T-helper 1 cell treated with Interleukin-12 subunit alpha and Interleukin-12 subunit beta and Interleukin-4 antibody, amounts not matched to agents 30 ng/mL and 1 ng/mL, for 36 hours (primary cell): Measurements from ENCODE around the gene HERC2. TPM values are rescaled to one million over a fixed set of nuclear protein-coding genes. Genes with fewer than 3 reads are reported as not detected.

Source experiments
- intact Hi-C: fragments of 100-400 bp; cut with micrococcal nuclease; formaldehyde crosslinking; loops from one replicate; pipeline ENCODE4 v1.15.1; 2024
- total RNA-seq: library from RNA; stranded (reverse); gene quantifications from 2 replicates; pipeline ENCODE4 v1.2.3, GENCODE V29; 2022

HERC2 gene
- total RNA-seq, 1 donor from 2014 or later = 48.9 TPM

DNA sequence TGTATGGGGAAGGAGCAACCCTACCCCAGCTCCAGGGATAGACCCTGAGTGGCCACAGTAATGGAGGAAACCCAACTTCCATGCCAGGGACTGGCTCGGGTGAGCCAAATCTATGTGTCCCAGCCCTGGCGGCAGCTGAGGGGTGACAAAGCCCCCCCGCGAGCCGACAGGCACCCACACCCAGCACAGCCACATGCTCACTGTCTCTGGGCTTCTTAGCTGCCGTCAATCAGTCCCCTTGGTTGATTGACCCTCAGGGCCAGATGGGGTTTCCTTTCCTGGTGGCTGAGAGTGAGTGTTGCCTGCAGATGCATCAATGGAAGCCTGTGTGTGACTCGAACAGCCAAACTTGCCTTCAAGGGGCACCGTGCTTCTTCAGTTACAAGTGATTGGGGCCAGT is 220.8 kb downstream of the HERC2 start:
- intact Hi-C loops = no loop called here

DNA sequence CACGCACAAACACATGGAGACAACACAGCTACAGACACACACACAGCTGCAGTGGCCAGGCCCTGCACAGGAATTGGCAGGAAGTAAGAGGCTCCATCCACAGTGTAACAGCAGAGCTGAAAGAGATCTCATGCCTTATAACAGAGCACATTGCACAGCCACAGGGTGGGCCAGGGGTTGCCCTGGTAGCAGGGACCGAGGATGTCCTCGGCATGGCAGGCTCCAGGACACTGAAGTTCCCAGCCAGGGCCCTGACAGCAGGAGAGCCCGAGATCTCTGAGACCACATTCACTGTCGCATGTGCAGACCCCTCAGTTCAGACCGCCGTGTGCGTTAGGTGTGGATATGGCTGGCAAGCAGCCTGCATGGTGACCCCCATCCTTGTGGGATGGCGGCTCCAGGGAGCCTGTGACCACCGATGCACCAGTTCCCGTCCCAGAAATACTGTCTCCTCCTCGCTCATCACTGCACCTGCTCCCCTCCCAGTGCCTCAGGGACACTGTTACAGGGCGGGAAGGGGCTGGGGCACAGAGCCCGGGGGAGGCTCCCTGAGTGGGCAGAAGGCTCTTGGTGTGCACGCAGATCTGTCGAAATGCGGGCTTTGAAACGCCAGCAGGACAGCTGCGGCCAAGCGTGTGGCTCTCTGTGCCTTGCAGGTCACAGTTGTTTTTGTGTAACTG is 221.3 kb downstream of the HERC2 start:
- intact Hi-C loops = no loop called here

DNA sequence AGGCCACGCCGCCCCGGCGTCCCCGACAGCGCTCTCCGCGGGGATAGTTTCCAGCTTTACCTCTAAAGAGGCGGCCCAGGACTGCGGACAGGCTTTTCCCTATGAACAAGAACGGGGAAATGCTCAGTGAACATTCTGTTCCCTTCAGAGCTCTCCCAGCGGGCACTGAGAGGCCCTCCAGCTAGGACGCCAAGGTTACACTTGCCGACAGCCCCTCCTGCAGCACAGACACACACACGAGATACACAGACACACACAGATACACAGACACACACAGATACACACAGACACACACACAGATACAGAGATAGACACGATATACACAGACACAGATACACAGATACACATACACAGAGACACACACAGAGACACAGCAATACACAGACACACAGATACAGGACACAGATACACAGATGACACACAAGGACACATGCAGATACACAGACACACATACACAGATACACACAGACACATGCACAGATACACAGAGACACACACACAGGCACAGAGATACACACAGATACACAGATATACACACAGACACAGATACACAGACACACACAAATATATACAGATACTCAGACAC is 222.3 kb downstream of the HERC2 start:
- intact Hi-C loops = loop anchor here (5.0 kb wide), 1 partner anchor 1168 kb away; the partner anchor contains the start of gene NSMCE3

DNA sequence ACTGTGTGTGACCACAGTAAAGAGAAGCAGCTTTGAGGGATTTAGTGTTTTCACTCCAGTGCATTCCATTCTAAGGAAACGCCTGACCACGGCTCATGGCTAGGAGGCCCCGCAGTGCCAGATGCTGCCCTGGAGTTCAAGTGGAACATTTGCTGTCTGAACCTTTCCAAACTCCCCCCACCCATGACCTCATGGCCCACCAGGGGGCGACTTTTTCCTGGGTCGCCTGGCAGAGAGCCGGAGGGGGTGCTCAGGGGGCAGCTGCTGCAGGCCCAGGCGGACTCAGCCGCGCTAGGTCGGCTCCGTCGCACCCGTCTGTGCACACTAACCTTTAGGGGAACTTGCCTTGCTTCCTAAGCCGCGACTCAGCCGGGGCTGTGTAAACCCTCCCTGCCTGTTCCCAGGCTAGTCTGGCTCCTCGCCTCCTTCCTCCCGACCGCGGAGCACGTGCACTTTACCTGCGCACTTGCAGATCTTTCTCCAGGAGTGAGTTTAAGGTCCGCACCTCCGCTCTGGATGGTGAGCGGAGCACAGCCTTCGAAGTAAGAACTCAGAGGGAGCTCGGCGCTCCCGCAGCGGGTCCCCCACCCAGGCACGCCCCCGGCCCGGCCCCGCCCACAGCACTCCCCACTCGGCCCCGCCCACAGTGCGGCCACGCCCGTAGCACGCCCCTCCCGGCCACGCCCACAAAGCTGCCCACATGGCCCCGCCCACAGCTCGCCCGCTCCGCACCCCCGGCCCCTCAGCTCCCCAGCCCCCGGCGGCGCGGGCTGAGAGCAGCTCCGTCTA is 223.0 kb downstream of the HERC2 start, which contains the start of gene OCA2:
Gene OCA2 (minus strand): TSS at position 550 of the 789 bp plus-strand sequence. CDS start 17,441 bp downstream, outside the sequence.
- intact Hi-C loops = loop anchor here (5.0 kb wide), 1 partner anchor 1168 kb away; the partner anchor contains the start of gene NSMCE3

DNA sequence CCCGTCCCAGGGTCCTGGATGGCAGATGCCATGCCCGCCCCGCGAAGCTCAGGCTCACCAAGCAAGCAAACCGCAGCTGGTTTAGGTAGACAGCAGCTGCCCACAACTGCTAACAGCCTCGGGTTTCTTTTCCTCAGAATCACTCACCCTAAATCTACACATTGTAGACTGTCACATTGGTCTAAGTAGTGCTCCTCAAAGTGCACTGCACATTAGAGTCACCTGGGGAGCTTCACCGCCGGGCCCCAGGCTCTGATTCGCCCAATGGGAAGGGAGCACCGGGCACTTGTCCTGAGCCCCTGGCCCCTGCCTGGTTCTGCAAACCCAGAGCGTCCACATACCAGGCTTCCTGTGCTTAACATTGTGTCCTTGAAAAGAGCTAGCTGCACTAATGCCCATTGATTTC is 223.6 kb downstream of the HERC2 start:
- intact Hi-C loops = loop anchor here (5.0 kb wide), 1 partner anchor 1169 kb away; the partner anchor contains the start of gene NSMCE3

DNA sequence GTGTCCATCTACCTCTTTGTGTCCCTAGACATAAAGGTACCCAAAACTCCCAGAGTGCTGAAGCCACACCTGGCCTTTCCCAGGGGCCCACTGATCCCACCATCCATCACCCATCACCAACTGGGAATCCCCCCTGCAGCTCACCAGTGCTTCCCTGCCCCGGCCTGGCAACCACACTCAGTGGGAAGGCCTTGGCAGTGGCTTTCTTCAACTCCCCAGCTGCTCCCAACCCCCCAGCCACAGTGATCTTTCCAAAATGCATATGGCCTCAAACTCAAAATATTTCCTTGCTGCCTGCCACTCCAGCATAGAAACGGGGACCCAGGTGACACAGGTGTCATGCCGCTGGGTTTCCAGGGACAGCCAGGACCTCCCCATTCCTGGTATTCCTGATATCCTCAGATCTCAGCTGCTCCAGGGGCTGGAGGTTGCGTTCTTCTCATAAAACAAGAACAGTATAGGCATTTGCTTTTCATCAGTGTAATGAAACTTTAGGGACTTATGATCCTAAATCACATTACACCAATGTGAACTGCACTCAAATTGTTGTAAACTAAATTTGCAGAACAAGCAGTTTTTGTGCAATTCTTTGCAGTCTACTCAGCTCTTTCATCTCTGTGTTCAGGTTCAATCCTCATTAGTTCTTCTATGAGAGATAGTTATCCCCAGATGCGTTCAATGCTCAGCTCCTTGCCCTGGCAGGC is 224.2 kb downstream of the HERC2 start:
- intact Hi-C loops = loop anchor here (5.0 kb wide), 1 partner anchor 1169 kb away; the partner anchor contains the start of gene NSMCE3

DNA sequence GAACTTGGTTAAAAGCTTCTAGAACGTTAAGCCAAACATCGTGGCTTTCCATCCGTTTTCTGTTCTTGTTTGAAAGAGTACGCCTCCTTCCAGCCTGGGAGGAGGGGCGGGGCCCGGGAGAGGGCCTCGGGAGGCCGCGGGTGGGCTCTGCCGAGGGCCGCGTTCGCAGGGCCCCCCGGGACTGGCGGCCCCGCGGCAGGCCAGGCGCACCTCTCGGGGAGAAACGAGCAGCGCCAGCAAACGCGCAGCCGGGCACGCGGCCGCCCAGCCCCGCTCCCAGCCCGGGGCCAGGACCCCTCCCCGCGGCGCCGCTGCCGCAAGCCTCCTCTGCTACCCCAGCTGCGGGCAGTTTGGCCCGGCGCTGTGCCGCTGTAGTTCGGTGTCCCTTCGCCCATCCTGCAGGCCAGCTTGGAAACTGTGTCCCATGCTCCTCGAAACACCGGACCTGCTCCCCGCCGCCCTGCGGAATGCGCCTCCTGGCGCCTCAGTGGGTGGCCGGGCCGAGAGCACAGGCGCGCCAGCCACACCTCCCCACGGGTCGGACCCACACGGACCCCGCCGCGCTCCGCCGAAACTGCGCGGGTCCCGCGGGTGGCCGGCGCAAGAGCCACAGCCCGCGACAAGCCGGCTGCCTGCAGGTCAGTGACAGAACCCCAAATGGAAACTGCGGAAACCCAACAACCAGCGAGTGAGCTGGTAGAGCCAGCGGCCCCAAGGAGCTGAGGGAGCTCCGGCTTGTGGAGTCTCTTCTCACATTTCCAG is 225.1 kb downstream of the HERC2 start:
- intact Hi-C loops = loop anchor here (5.0 kb wide), 1 partner anchor 1170 kb away; the partner anchor contains the start of gene NSMCE3

DNA sequence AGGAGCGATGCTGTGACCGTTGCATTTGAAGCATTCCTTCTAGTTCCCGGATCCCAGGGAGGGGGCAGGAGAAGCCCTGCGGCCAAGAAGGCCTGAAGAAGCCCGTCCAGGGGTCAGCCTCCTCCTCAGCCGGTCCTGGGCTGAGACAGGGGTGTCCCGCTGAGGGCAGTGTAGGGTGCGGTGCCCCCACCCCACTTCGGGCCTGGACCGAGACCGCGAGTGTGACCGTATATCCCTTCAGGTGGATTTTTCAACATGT is 225.6 kb downstream of the HERC2 start:
- intact Hi-C loops = loop anchor here (5.0 kb wide), 1 partner anchor 1171 kb away; the partner anchor contains the start of gene NSMCE3

DNA sequence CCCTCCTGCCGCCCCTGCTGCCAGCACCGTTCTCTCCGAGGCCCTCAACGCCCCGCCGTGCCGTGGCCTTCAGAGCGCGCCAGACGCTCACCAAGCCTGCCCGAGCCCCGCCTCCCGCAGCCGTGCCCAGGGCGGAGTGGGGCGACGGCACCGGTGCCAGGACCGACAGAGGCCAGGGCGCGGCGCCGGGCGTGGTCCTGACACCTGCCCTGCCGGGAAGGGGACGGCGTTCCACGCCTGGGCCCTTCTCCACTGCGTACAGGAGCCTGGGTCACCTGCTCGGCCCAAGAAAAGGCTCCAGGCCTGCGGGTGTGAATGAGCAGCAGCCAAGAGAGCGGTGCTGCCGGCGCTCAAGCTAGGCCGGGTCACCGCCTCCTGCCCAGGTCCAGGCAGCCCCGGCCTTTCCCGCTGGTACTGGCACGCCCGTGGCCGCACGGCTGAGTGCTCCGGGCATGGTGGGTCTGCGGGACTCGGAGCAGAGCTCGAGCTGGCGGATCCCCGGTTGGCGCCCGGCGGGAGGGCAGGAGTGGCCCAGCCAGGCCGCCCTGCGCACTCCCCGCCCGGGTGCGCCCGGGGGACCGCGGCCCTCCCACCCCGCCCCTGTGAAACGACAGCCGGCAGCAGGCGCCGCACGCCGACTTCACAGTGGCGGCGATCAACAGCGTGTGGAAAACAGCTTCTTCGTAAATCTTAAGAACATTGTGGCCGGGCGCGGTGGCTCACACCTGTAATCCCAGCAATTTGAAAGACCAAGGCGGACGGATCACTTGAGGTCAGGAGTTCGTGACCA is 227.1 kb downstream of the HERC2 start:
- intact Hi-C loops = loop anchor here (5.0 kb wide), 1 partner anchor 1172 kb away; the partner anchor contains the start of gene NSMCE3

DNA sequence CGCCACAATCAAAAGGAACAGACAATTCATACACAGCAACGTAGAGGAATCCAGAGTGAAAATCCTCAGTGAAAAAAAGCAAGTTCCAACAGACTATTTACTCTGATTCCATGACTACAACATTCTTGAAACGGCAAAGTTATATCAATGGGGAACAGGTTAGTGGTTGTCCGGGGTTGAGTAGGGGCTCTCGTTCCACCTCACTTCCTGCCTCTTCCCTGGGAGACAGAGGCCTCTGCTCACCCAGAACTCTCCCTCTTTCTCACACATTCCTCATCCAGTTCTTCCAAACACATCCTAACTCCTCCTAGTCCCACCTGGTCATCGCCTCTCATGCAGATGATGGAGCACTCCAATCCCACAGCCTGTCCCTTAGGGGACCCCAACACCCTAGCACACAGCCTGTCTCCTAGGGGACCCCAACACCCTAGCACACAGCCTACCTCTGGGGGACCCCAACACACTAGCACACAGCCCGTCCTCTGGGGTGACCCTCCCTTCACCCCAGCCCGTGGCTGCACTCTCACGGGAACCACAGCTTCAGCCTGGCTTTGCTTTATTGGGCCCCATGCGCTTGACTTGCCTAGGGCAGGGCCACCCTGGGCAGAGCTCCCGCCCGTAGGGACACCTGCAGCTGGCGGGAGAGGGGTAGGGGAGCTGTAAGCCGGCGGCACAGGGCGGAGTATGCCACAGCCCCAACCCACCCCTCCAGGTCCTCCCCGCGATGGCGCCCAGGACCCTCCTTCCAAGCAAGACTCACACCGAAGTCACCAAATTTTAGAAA is 228.0 kb downstream of the HERC2 start:
- intact Hi-C loops = no loop called here

DNA sequence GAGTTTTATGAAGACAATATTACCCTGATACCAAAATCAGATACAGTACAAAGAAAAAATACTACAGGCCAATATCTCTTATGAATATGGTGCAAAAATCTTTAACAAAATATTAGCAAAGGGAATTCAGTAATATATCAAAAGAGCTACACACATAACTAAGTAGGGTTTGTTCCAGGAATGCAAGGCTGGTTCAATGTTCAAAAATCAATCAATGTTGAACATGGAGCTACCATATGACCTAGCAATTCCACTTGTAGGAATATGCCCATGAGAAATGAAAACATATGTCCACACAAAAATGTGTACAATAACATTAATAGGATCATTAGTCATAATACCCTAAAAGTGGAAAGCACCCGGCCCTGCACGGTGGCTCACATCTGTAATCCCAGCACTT is 230.7 kb downstream of the HERC2 start:
- intact Hi-C loops = no loop called here

DNA sequence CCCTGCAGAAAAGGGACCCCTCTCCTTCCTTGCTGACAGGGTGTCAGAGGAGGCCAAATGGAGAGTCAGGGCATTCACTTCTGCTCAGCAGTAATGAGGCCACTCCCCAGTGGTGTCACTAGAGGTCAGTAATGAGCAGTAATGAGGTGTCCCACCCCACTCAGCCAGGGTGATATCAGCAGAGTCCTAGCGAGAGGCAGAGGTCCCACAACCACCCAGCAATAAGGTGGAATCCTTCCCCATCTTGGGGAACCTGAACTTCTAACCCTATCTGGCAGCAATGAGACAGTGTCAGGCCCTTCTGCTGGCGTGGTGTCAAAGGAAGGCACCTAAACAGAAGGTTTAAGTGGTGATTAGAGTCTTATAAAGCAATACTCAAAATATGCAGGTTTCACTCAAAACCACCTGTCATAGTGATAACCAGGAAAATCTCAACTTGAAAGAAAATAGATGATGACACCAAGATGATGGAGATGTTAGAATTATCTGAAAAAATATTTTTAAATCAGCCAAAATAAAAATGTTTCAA is 235.7 kb downstream of the HERC2 start:
- intact Hi-C loops = loop anchor here (1.0 to 10.0 kb wide), 2 partner anchors 37 to 889 kb away; no protein-coding TSS in a partner anchor

DNA sequence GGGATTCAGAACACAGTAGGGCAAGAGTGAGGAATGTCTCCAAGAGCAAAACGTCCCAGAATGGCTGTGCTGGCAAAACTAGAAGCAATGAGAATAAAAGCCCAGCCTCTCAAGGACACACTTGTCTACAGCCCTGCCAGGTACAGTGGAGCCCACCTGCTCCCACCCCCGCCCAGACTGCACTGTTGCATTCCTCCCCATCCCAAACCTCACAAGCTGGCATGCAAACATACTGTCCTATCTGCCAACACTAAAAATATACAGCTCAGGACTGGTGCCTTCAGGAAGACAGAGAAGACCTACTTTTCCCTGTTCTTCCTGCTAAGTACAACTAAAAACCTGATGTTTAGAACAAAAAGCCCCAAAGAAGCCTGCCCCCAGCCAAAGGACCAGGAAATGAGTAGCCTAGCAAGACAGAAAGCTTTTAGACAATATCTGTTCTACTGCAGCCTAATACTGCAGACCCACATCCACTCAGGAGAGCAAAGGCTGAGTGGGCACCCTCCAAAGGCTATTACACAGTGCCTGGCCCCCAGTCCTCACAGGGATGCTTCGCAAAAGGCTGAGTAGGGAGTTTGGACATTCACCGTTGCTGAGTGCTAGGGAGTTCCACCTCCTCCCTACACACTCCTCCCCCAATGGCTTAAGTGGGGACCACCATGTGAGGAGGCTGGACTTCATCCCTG is 236.3 kb downstream of the HERC2 start:
- intact Hi-C loops = loop anchor here (1.0 to 10.0 kb wide), 2 partner anchors 38 to 889 kb away; no protein-coding TSS in a partner anchor

DNA sequence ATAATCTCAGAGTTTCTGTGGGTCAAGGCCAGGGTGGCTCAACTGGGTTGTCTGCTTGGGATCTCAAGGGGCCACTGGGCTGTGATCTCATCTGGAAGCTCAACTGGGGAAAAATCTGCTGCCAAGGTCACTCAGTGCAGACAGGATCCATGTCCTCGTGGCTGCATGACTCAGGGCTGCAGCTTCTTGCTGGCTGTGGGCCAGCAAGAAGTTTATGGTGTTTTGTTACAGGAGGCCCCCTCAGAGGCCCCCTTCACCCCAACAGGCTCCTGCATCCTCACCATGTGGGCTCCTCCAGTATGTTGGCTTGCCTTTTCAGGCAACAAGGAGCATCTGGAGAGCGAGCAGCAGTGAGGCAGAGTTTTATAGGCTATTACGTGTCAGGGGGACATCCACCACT is 237.4 kb downstream of the HERC2 start:
- intact Hi-C loops = loop anchor here (10.0 kb wide), 1 partner anchor 890 kb away; no protein-coding TSS in a partner anchor

DNA sequence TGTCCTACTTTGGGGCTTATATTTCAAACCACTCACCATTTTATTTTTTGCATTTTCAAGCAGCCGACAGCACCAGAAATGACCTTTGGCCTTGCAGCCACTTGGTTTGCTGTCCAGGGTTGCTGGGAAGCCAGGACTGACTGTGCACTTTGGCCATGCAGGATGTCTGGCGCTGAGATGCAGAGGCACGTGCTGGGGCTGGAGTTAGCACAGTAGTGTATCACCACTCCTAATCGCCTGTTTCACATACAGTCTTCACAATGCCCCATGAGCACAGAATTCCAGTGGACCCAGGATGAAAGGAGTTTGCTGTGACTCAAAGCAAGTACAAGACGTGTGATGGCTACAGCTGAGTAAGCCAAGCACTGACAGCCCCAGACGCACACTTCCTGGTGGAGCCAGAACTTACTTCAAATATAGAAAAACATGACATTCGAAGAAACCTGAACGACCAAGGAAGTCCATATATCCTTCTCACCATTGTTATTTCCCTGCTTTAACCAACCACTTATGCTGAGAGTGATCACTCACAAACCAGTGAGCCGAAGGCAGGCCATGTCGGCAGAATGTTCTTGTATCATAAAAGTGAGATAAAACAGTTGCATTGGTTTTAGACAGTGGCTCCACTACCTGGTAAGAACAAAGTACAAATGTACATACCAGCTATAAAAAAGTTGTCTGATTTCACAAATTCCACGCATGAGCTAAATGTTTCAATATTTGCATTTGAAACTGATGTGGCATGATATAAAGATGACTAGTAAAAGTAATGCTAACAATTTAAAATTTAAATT is 238.9 kb downstream of the HERC2 start:
- intact Hi-C loops = loop anchor here (10.0 kb wide), 1 partner anchor 892 kb away; no protein-coding TSS in a partner anchor

DNA sequence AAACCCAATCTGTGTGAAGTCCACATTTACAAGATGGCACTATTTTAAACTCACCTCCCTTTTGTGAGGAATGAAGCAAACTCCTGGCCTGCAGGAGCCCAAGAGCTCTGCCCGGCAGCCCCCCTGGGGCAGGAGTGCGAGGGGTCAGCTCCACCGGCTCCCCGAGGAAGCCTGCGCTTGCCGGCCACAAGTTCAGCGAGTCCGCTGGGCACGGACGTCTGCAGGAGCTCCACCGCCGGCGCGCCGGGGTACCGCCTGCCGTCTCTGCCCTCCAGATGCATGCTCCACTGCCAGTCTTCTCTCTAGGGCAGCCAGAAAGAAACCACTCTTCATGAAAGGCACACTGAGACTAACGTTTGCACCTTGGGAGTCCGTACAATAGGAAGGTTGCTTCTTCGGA is 240.4 kb downstream of the HERC2 start:
- intact Hi-C loops = loop anchor here (10.0 kb wide), 1 partner anchor 893 kb away; no protein-coding TSS in a partner anchor

DNA sequence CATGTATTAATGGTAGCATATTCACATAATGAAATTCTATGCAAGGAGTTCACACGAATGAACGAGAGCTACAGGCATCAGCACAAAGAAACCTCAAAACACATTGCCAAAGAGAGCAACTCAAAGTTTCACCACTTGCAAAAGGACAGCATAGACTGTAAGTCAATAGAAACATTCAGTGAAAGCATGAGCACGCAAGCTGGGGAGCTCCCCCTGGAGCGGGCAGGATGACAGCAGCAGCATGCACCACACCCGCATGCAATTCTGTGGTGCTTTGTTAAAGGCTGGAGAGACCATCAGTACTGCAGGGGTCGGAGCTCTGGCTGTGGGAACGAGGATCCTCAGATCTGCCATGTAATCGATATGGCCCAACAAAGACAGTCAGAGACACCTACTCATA is 241.6 kb downstream of the HERC2 start:
- intact Hi-C loops = loop anchor here (10.0 kb wide), 1 partner anchor 894 kb away; no protein-coding TSS in a partner anchor
